ENCODE results near the gene MAGEB5.

DNA sequence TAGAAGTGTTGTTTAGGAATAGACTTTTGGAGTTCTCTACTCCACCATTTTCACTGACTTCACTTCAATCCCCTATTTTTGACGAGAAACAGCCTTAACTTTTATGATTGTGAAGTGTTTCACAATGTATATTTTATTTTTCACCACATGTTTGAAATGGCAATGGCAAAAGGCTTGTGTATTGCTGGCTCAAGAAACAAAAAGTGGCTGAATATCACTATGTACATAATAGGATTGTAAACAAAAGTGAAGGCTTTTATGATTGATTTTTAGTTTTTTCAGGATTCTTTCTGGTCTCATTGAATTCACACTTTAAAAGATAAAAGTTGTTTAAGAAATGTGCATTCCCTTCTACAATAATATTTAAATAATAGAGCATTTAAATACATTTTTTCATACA lies 18.2 kb downstream of the MAGEB5 start:
- no peak for TF ChIP-seq CTCF (IDR thresholded peaks at IDR 0.05)
- TF ChIP-seq POLR2AphosphoS5 (IDR thresholded peaks at IDR 0.05), result no peak
- no peak for TF ChIP-seq POLR2A (IDR thresholded peaks at IDR 0.05)
